HG02938 (cell line): Measurements from ENCODE around the gene MBOAT2.

Experiments used
- ATAC-seq: cut with Tn5 transposase; IDR thresholded peaks from one replicate; pipeline ENCODE4 v1.9.1; 2021; ENCODE audit warnings: mild to moderate bottlenecking, moderate library complexity; ENCODE audit not compliant: unreplicated experiment

MBOAT2 gene

GRCh38 chr2:8867363-8867762 is 136.1 kb downstream of the MBOAT2 start:
- no peak for ATAC-seq

- ATAC-seq = no peak
Observed at GRCh38 chr2:8863331-8863953, 140.0 kb downstream of the MBOAT2 start.

DNA sequence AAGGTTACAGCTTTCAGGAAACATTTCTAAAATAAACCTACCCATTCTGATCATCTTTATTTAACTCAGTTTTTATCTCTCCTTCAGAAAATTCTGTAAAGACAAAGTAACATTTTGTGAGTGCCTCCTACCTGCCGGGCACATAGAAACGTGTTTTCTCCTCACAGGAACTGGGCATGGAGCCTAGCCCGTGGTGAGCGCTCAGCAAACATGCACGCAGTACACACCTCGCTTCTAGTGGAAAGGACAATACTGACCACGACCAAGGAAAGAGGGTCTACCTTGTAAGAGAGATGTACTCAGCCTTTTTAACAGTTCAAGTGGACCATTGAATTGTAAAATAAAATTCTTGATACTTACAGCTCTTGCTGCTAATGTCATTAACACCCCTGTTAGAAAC is 141.3 kb downstream of the MBOAT2 start:
- no peak for ATAC-seq

DNA sequence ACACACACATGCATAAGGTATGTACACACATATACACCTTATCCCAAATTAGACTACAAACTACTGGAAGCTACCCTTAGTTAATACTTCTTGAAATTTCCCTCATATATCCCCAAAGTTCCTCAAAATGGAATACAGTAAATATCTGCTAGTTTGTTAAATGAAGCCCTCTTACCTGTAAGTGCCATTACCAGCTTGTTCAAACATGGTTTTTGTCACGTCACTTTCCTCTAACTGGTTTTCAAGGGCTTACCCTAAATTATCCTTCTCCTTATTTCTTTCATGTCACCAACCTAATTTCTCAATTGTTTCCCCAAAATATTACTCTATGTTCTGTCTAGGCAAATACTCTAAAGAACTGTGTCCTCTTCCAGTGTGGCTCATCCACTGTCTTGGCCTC is 141.7 kb downstream of the MBOAT2 start:
- ATAC-seq = no peak

- ATAC-seq = peak; percentile 64
Observed at GRCh38 chr2:8860239-8860638, 143.2 kb downstream of the MBOAT2 start.

- ATAC-seq = no peak
Observed at GRCh38 chr2:8858910-8859309, 144.6 kb downstream of the MBOAT2 start.

- ATAC-seq = no peak
Observed at GRCh38 chr2:8858264-8858663, 145.2 kb downstream of the MBOAT2 start.

DNA sequence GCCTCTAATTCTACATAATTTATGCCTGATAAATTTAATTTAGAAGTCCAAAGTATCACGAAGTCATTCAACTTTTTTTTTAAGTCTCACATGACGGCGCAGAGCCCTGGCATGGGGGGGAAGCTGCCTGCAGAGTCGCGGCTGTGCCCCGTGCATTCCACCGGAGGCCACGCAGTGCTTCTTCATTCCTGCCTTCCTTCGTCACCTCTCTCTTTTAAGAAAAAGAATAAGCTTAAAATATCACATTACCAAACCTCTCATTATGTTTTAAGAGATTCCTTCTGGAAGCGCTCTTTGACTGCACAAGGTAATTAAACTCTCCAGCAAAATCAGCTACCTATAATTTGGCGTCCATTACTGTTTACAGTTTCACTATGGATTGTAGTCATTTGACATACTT is 145.8 kb downstream of the MBOAT2 start:
- no peak for ATAC-seq

DNA sequence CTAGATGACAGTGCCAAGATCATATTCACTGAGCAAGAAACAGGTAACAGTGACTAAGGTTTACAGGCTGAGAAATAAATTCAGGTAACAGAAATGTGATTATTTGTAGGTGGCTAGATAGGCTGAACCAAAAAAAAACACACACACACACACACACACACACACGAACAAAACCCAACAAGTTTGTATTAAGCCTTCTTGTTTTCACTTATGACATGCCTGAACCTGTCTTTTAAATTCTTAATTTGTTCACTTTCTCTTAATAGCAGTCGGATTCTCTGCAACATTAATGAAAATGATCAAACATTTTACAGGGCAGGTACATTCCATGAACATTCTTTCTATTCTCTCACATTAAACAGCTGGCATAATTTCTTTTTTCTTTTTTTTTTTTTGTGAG is 147.3 kb downstream of the MBOAT2 start:
- no peak for ATAC-seq

- no peak for ATAC-seq
Observed at GRCh38 chr2:8855010-8855409, 148.5 kb downstream of the MBOAT2 start.

DNA sequence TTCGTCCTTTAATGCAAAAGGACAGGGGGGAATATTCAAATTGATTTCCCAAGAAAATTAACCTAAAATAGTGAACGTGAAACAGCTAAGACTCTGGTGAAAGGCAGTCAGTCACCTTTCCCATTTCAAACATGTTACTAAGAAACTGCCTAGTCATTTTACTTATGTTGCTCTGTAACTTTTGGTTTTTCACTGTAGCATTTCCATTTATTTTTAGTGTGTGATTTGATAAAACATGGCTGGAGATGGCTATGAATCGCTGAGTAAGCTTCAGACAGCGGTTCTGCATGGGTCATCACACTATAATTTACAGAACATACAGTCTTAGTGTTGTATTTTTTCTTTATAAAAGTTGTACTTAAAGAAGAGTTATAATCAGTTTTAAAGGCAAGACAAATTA is 150.1 kb downstream of the MBOAT2 start:
- ATAC-seq = no peak

- no peak for ATAC-seq
Observed at GRCh38 chr2:8851811-8852560, 151.5 kb downstream of the MBOAT2 start.

DNA sequence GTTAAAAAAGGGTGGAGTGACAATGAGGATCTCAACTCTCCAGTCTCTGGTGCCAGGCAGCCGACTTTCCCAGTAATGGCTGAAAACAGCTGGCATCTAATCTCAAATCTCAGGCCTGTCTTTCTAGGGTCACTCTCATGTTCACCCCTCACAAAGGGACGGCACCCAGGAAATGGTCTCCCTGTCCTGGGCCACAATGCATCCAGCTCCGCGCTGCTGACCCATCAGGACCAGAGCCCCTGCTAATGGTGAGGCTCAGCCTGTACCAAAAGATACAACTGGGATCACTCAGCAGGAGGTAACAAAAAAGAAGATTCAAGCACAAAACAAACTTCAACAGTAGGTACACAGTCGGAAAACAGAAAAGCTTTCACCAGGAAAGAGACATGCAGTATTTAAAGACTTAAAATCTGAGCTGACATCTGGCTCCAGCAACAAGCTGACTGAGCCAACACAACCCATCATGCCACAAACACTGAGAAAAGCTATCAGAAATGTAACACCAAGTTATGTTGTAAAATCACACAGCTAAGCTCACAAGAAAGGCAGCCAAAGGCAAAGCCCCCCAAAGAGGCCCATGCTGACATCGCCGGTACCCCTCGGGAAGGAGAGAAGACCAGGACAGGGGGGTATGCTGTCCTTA is 152.5 kb downstream of the MBOAT2 start:
- ATAC-seq = no peak

- no peak for ATAC-seq
Observed at GRCh38 chr2:8849327-8849726, 154.2 kb downstream of the MBOAT2 start.

DNA sequence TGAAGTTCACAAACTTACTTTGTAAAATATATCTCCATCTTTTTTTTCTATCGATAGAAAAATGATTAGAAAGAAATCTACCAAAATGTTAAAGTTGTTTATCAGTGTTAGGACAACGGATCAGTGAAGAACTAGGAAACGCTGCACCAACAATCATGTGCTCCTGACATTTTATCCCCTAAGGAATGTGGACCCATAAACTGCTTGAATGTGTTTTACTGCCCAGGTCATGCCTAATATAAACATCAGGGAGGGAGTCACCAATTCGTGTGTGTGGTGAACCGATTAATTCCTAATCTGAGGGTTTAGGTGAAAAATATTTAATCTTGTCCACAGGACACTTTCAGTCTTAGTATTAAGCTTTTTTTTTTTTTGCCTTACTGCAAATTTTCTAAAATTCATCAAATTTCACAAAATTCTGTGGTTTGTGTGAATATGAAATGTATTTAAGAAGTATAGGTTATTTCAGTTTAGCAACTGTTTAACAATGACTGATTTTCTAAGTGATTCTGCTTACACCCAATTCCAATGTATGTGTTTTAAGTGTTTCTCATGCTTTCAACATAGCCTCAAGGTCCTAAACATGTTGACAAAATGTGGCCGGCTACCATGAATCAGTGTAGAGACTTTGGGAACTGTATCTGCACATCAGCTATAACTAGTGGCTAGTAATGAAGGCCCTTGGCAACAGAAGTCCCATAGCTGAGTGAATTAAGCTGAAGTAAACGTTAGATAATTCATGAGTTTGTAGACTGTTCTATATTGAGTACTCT is 155.0 kb downstream of the MBOAT2 start:
- no peak for ATAC-seq

GRCh38 chr2:8847400-8847799 is 156.1 kb downstream of the MBOAT2 start:
- no peak for ATAC-seq

- no peak for ATAC-seq
Observed at GRCh38 chr2:8841932-8842331, 161.6 kb downstream of the MBOAT2 start.

DNA sequence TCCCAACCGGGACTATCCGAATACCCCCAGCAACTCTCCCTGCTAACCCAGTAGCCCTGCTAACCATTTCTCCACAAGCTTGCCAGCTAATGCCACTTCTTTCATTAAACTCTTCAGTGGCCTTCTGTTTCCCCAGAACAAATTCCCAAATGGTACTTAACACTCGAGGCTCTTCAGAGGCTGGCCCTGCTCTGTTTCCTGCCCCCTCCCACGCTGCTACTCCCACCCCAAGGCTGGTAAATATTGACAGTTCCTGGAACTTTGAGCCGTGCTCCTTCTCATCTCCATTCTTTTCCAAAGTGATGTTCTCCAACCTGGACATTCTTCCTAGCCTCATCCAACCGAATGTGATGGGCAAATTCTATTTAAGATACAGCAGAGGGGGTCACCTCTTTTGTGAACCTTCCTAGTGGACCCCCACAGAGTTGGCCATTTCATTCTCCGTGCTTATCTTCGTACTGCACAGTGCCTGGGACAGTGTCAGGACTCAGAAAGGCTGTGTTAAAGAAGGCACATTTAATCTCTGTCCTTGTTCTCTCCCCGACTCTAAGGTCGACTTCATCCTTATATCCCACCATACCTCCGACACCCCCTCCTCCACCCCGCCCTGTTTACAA is 162.9 kb downstream of the MBOAT2 start:
- ATAC-seq = no peak

DNA sequence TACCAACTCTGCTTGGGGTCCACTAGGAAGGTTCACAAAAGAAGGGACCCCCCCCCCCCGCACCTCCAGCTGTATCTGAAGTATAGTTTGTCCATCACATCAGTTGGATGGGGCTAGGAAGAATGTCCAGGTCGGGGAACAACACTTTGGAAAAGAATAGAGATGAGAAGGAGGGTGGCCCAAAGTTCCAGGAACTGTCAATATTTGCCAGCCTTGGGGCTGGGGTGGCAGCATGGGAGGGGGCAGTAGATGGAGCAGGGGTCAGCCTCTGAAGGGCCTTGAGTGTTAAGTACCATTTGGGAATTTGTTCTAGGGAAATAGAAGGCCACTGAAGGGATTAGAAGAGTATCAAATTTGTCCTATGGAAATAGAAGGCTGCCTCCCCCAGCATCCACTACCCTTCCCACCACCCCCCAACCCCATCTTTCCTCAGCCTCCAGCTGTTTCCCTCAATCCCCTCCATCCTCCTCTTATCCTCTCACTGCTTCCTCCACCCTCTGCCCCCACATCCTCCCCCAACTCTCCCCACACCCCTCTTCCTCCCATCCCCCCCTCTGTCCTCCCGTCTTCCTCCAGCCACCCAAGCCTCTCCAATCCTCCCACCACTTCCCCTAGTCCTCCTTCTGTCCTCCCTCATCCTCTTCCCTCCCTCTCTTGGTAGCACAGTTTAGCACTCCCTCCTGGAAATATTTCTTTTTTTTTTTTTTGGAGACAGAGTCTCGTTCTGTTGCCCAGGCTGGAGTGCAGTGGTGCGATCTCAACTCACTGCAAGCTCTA is 164.1 kb downstream of the MBOAT2 start:
- no peak for ATAC-seq

DNA sequence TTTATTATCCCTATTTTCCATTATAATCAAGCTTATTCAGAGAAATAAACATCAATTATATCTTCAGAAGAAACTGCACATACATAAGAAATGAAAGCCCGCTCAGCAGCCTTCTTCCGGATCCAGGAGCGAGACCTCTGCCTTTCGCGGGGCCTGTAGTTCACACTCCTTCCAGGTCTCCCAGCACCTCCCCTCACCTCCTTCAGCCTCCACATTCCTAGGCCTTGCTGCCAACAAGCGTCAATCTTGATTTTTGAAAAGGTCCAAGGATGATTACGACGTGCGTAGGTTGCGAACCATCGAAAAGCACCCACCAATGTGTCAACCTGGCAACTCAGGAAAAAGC is 165.7 kb downstream of the MBOAT2 start:
- peak; percentile 24 for ATAC-seq
